ENCODE measurements around the gene PLXNA4.

PLXNA4 gene

GRCh38 chr7:132518102-132518838 is 58.0 kb downstream of the PLXNA4 start:
- no peak for TF ChIP-seq CTCF (IDR thresholded peaks at IDR 0.05; ENCODE audit: control extremely low read depth, extremely low read depth, low read depth, missing control alignments)
- ChIA-PET CTCF (no interaction called here), POLR2A (no interaction called here)
- DNase-seq (ENCODE audit: extremely low spot score): peak; percentile 37

- ChIA-PET POLR2A (no interaction called here), CTCF (interaction anchor here (1.2 to 1.7 kb wide), 4 partner anchors 13 to 64 kb away, joined by 3 to 7 read pairs (median 4); no protein-coding TSS in a partner anchor)
- no peak for DNase-seq (ENCODE audit: extremely low spot score)
- no peak for TF ChIP-seq CTCF (IDR thresholded peaks at IDR 0.05; ENCODE audit: control extremely low read depth, extremely low read depth, low read depth, missing control alignments)
Measured at GRCh38 chr7:132516042-132516840, 60.0 kb downstream of the PLXNA4 start.

- ChIA-PET CTCF (interaction anchor here (0.7 to 1.7 kb wide), 3 partner anchors 12 to 66 kb away, joined by 3 to 7 read pairs (median 3); no protein-coding TSS in a partner anchor), POLR2A (no interaction called here)
- no peak for TF ChIP-seq CTCF (IDR thresholded peaks at IDR 0.05; ENCODE audit: control extremely low read depth, extremely low read depth, low read depth, missing control alignments)
- no peak for DNase-seq (ENCODE audit: extremely low spot score)
Measured at GRCh38 chr7:132515181-132515580, 61.1 kb downstream of the PLXNA4 start.

- no peak for DNase-seq (ENCODE audit: extremely low spot score)
- TF ChIP-seq CTCF (IDR thresholded peaks at IDR 0.05; ENCODE audit: control extremely low read depth, extremely low read depth, low read depth, missing control alignments): no peak
- CTCF ChIA-PET: no interaction called here
- POLR2A ChIA-PET: no interaction called here
Measured at GRCh38 chr7:132514430-132514829, 61.8 kb downstream of the PLXNA4 start.

GRCh38 chr7:132511921-132512320 is 64.3 kb downstream of the PLXNA4 start:
- ChIA-PET CTCF (no interaction called here), POLR2A (no interaction called here)
- TF ChIP-seq CTCF (IDR thresholded peaks at IDR 0.05; ENCODE audit: control extremely low read depth, extremely low read depth, low read depth, missing control alignments): no peak
- DNase-seq (ENCODE audit: extremely low spot score): no peak

- no peak for DNase-seq (ENCODE audit: extremely low spot score)
- ChIA-PET POLR2A (no interaction called here), CTCF (no interaction called here)
- no peak for TF ChIP-seq CTCF (IDR thresholded peaks at IDR 0.05; ENCODE audit: control extremely low read depth, extremely low read depth, low read depth, missing control alignments)
Measured at GRCh38 chr7:132511387-132511786, 64.9 kb downstream of the PLXNA4 start.
